ENCODE data around the gene ZNF410. TPM values are rescaled to one million over a fixed set of nuclear protein-coding genes. Genes with fewer than 3 reads are reported as not detected.
"Not testable (repeated sequence)": the region's sequence is repeated elsewhere in the genome, so short reads cannot be mapped to it uniquely, and the experiment has no call there.

ZNF410 gene, protein sequence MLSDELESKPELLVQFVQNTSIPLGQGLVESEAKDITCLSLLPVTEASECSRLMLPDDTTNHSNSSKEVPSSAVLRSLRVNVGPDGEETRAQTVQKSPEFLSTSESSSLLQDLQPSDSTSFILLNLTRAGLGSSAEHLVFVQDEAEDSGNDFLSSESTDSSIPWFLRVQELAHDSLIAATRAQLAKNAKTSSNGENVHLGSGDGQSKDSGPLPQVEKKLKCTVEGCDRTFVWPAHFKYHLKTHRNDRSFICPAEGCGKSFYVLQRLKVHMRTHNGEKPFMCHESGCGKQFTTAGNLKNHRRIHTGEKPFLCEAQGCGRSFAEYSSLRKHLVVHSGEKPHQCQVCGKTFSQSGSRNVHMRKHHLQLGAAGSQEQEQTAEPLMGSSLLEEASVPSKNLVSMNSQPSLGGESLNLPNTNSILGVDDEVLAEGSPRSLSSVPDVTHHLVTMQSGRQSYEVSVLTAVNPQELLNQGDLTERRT
- 50.4 TPM for polyA plus RNA-seq (2013, experiment 1 of 4)
- polyA plus RNA-seq (2013, experiment 2 of 4) = 51.8 TPM
- 35.2 TPM for polyA plus RNA-seq (2013, experiment 3 of 4)
- 37.4 TPM for polyA plus RNA-seq (2013, experiment 4 of 4)

DNA sequence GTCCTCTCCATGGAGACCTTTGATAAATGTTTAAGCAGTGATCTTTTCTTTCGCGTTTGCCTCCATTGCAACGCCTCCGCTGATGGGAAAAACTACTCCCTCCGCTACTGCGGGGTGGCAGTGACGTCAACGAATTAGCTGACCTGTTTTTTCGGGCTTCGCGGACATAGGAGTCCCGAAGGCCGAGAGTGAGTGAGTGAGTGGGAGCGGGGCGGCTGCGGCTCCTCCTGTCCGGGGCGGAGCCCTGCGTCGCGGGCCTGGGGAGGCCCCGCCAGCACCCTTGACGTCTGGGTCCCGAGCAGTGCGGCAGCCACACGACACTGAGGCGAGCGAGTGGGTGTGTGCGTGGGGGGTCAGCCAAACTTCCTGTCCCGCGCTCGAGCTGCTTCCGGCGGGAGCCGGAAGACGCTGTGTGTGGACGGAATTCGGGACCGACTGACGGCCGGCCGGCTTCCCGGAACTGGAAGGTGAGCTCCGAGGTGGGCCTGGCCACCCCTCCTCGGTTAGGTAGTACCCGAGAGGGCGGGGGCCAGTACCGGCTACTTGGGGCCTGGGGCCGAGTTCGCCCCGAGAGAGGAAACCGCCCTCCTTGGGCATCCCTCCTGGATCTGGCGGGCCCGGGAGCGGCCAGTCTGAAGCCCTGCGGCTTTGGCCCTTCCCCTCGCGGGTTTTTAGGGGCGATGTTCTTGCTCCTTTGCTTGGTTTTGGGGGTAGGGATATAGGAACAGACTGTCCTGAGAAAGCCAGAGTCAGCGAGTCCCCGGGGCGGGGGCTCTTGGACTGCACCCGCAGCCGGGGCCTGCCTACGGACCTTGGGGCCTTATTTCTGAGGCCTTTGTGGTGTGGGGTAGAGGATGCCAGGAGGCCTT lies at the start of gene ZNF410:
ZNF410 (plus strand) TSS at position 411 of the 869 bp plus-strand sequence. CDS start 5,317 bp downstream, outside the sequence.
- H3K36me3 ChIP-seq (ENCODE audit: control insufficient read depth, insufficient read depth, low read length) = no peaks in the 10 kb centered on the region
- H3K27me3 ChIP-seq (ENCODE audit: control insufficient read depth, insufficient read depth, low read length, poor library complexity, severe bottlenecking) = no peaks in the 10 kb centered on the region
- WGBS, 2 experiments = 0 to 1% methylated on average over 65 of the region's 65 CpGs
- peak within 1 kb of the TSS; percentile 92 for H3K27ac ChIP-seq (ENCODE audit: insufficient read depth, low read depth, low read length, poor library complexity, severe bottlenecking)
- H3K4me3 ChIP-seq (ENCODE audit: insufficient read depth, low read depth, low read length) = peak within 1 kb of the TSS; percentile 96
- H3K4me1 ChIP-seq (ENCODE audit: control insufficient read depth, insufficient read depth, low read length) = peaks cover 7% of the 10 kb centered on the region
- no peaks in the 10 kb centered on the region for H3K9me3 ChIP-seq (ENCODE audit: control insufficient read depth, low read length)

DNA sequence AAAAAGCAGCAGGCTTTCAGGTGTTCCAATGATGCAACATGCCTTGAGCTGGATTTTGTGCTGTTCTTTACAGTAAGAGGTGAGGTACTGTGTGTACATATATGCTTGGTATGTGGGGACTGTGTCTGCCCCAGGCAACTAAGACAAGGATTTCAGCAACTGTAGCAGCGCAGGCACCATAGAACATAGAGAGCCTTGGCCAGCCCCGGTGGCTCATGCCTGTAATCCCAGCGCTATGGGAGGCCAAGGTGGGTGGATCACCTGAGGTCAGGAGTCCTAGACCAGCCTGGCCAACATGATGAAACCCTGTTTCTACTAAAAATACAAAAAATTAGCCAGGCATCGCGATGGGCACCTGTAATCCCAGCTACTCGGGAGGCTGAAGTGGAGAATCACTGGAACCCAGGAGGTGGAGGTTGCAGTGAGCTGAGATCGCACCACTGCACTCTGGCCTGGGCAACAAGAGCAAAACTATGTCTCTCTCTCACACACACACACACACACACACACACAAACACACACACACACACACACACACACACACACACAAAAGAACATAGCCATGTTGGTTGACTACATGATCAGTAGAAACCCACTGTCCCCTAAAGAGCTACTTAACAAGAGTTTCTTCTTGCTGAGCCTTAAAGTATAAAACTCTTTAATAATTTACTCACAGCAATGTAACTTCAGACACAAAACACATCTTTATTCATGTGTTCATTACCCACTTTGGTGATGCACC lies 48.2 kb upstream of the ZNF410 start:
- not testable (repeated sequence) for H3K9me3 ChIP-seq (ENCODE audit: control insufficient read depth, low read length); H3K27ac ChIP-seq (ENCODE audit: insufficient read depth, low read depth, low read length, poor library complexity, severe bottlenecking); H3K4me1 ChIP-seq (ENCODE audit: control insufficient read depth, insufficient read depth, low read length); H3K36me3 ChIP-seq (ENCODE audit: control insufficient read depth, insufficient read depth, low read length); H3K27me3 ChIP-seq (ENCODE audit: control insufficient read depth, insufficient read depth, low read length, poor library complexity, severe bottlenecking); H3K4me3 ChIP-seq (ENCODE audit: insufficient read depth, low read depth, low read length)
- WGBS, 2 experiments = 92 to 93% methylated on average over 7 of the region's 7 CpGs

DNA sequence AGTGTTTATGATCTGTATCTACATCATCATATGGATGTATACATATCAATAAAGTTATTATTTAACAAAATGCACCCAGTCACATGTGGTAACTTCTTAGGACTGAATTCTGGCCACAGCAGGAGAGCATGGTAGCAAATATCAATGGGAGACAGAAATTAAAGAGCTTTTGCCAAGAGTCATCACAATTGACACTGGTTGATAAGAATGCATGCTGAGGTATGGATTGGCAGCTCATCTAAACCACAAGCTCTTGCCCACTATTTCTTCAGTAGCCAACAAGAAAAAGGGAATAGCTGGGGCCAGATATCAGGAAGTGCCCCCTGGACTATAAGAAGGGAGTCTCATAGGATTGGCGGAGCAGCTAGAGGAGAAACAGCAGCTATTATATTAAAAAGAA lies 44.5 kb upstream of the ZNF410 start:
- Histone ChIP-seq H3K4me1 (ENCODE audit: control insufficient read depth, insufficient read depth, low read length) (peaks cover under 1% of the 10 kb centered on the region), H3K27me3 (ENCODE audit: control insufficient read depth, insufficient read depth, low read length, poor library complexity, severe bottlenecking) (no peaks in the 10 kb centered on the region), H3K9me3 (ENCODE audit: control insufficient read depth, low read length) (no peaks in the 10 kb centered on the region), H3K4me3 (ENCODE audit: insufficient read depth, low read depth, low read length) (no peak overlapping the region), H3K36me3 (ENCODE audit: control insufficient read depth, insufficient read depth, low read length) (no peaks in the 10 kb centered on the region), H3K27ac (ENCODE audit: insufficient read depth, low read depth, low read length, poor library complexity, severe bottlenecking) (no peak overlapping the region)
- 93 to 100% methylated on average over 1 of the region's 1 CpG for WGBS, 2 experiments

DNA sequence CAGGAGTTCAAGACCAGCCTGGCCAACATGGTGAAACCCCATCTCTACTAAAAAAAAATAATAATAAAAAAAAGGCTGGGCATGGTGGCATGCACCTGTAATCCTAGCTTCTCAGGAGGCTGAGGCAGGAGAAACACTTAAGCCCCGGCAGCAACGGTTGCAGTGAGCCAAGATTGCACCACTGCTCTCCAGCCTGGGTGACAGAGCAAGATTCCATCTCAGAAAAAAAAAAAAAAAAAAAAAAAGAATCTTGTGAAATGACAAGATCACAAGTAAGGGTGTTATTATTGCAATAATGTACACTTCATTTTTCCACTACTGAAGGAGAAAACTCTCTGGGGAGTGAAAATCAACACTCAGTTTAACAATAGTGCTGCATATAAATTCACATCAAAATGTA lies 43.8 kb upstream of the ZNF410 start:
- H3K36me3 ChIP-seq (ENCODE audit: control insufficient read depth, insufficient read depth, low read length) = no peaks in the 10 kb centered on the region
- no peaks in the 10 kb centered on the region for H3K4me1 ChIP-seq (ENCODE audit: control insufficient read depth, insufficient read depth, low read length)
- no peak overlapping the region for H3K4me3 ChIP-seq (ENCODE audit: insufficient read depth, low read depth, low read length)
- H3K27me3 ChIP-seq (ENCODE audit: control insufficient read depth, insufficient read depth, low read length, poor library complexity, severe bottlenecking) = no peaks in the 10 kb centered on the region
- H3K27ac ChIP-seq (ENCODE audit: insufficient read depth, low read depth, low read length, poor library complexity, severe bottlenecking) = no peak overlapping the region
- no peaks in the 10 kb centered on the region for H3K9me3 ChIP-seq (ENCODE audit: control insufficient read depth, low read length)
- 89% methylated on average over 2 of the region's 2 CpGs for WGBS, 2 experiments

- H3K4me3 ChIP-seq (ENCODE audit: insufficient read depth, low read depth, low read length) = no peak overlapping the region
- H3K27ac ChIP-seq (ENCODE audit: insufficient read depth, low read depth, low read length, poor library complexity, severe bottlenecking) = no peak overlapping the region
- H3K36me3 ChIP-seq (ENCODE audit: control insufficient read depth, insufficient read depth, low read length) = no peaks in the 10 kb centered on the region
- H3K9me3 ChIP-seq (ENCODE audit: control insufficient read depth, low read length) = no peaks in the 10 kb centered on the region
- H3K27me3 ChIP-seq (ENCODE audit: control insufficient read depth, insufficient read depth, low read length, poor library complexity, severe bottlenecking) = no peaks in the 10 kb centered on the region
- WGBS, 2 experiments = 68 to 73% methylated on average over 2 of the region's 2 CpGs
- H3K4me1 ChIP-seq (ENCODE audit: control insufficient read depth, insufficient read depth, low read length) = no peaks in the 10 kb centered on the region
These were observed 43.4 kb upstream of the ZNF410 start for GRCh38 chr14:73843296-73843695.

- H3K27ac ChIP-seq (ENCODE audit: insufficient read depth, low read depth, low read length, poor library complexity, severe bottlenecking) = no peak overlapping the region
- H3K4me1 ChIP-seq (ENCODE audit: control insufficient read depth, insufficient read depth, low read length) = peaks cover 4% of the 10 kb centered on the region
- H3K4me3 ChIP-seq (ENCODE audit: insufficient read depth, low read depth, low read length) = no peak overlapping the region
- WGBS, 2 experiments = 93 to 94% methylated on average over 4 of the region's 4 CpGs
- no peaks in the 10 kb centered on the region for H3K36me3 ChIP-seq (ENCODE audit: control insufficient read depth, insufficient read depth, low read length)
- H3K9me3 ChIP-seq (ENCODE audit: control insufficient read depth, low read length) = no peaks in the 10 kb centered on the region
- no peaks in the 10 kb centered on the region for H3K27me3 ChIP-seq (ENCODE audit: control insufficient read depth, insufficient read depth, low read length, poor library complexity, severe bottlenecking)
These were observed 39.7 kb upstream of the ZNF410 start for GRCh38 chr14:73846947-73847346.

DNA sequence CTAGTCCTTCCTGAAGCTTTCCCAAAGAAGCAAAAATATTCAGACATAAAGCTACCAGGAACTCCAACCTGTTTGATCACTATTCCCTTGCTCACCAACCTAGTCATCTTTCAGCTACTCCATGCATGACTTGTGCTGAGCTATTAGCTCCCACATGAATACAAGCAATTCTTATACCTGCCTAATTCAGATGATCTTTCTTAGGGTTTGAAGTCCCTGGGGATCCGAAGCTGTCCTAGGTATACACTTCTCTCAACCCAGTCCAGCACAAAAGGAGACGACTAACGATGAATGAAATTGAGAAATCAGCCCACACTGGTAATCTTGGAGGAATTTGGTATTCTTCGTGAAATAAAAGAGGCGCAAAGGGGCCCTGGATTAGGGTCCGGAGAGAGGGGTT lies 35.7 kb upstream of the ZNF410 start:
- Histone ChIP-seq H3K4me3 (ENCODE audit: insufficient read depth, low read depth, low read length) (peak overlapping the region; percentile 63), H3K27me3 (ENCODE audit: control insufficient read depth, insufficient read depth, low read length, poor library complexity, severe bottlenecking) (no peaks in the 10 kb centered on the region), H3K27ac (ENCODE audit: insufficient read depth, low read depth, low read length, poor library complexity, severe bottlenecking) (no peak overlapping the region), H3K4me1 (ENCODE audit: control insufficient read depth, insufficient read depth, low read length) (peaks cover 4% of the 10 kb centered on the region), H3K9me3 (ENCODE audit: control insufficient read depth, low read length) (no peaks in the 10 kb centered on the region), H3K36me3 (ENCODE audit: control insufficient read depth, insufficient read depth, low read length) (no peaks in the 10 kb centered on the region)
- 67 to 69% methylated on average over 6 of the region's 6 CpGs for WGBS, 2 experiments

DNA sequence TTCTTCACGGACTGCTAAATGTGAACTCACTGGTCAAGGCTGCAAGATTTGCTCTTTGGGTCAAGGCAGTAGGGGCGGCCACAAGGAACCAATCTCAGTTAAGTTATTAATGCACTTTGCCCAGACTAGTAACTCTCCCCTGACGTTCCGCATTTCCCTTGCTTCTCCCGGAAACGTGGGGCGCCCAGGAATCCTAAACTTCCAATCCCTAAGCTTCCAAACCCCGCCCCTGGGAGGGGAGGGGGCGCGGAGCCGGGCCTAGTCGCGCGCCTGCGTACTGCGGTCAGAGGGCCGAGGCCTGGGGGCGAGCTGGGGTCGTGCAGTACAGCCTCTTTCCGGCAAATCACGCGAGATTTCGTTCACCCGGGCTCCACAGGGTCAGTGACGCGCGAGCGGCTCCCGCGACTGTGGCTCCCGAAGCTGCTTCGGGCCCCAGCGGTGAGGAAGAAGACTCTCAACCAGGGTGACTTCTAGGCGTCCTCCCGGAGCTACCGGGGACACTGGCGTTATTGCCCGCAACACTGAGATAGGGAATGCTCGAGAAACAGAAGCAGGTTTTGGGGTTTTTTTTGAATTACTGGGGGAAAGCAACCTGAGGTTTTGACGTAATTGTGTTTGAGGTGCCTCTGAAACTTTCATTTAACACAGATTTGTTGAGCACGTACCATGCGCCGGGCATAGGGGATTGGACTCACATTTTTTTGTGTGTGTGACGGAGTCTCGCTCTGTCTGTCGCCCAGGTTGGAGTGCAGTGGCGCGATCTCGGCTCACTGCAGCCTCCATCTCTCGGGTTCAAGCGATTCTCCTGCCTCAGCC lies 34.9 kb upstream of the ZNF410 start, which contains the start of gene PTGR2:
PTGR2 (plus strand) TSS at position 265 of the 816 bp plus-strand sequence. CDS start 7,032 bp downstream, outside the sequence.
- 1 to 2% methylated on average over 51 of the region's 51 CpGs for WGBS, 2 experiments
- H3K4me3 ChIP-seq (ENCODE audit: insufficient read depth, low read depth, low read length) = peak within 1 kb of the TSS; percentile 63
- peaks cover 4% of the 10 kb centered on the region for H3K4me1 ChIP-seq (ENCODE audit: control insufficient read depth, insufficient read depth, low read length)
- peak within 1 kb of the TSS; percentile 79 for H3K27ac ChIP-seq (ENCODE audit: insufficient read depth, low read depth, low read length, poor library complexity, severe bottlenecking)
- H3K9me3 ChIP-seq (ENCODE audit: control insufficient read depth, low read length) = no peaks in the 10 kb centered on the region
- no peaks in the 10 kb centered on the region for H3K36me3 ChIP-seq (ENCODE audit: control insufficient read depth, insufficient read depth, low read length)
- no peaks in the 10 kb centered on the region for H3K27me3 ChIP-seq (ENCODE audit: control insufficient read depth, insufficient read depth, low read length, poor library complexity, severe bottlenecking)

- no peak overlapping the region for H3K4me3 ChIP-seq (ENCODE audit: insufficient read depth, low read depth, low read length)
- H3K27me3 ChIP-seq (ENCODE audit: control insufficient read depth, insufficient read depth, low read length, poor library complexity, severe bottlenecking) = no peaks in the 10 kb centered on the region
- H3K4me1 ChIP-seq (ENCODE audit: control insufficient read depth, insufficient read depth, low read length) = no peaks in the 10 kb centered on the region
- no peak overlapping the region for H3K27ac ChIP-seq (ENCODE audit: insufficient read depth, low read depth, low read length, poor library complexity, severe bottlenecking)
- no peaks in the 10 kb centered on the region for H3K9me3 ChIP-seq (ENCODE audit: control insufficient read depth, low read length)
- peaks cover 21% of the 10 kb centered on the region for H3K36me3 ChIP-seq (ENCODE audit: control insufficient read depth, insufficient read depth, low read length)
These were observed 27.5 kb upstream of the ZNF410 start for GRCh38 chr14:73859145-73859544.

All from ectodermal cell (in vitro differentiated cells).